ENCODE results near the gene PDLIM5.
"Not testable (repeated sequence)": the region's sequence is repeated elsewhere in the genome, so short reads cannot be mapped to it uniquely, and the experiment has no call there.

PDLIM5 gene

DNA sequence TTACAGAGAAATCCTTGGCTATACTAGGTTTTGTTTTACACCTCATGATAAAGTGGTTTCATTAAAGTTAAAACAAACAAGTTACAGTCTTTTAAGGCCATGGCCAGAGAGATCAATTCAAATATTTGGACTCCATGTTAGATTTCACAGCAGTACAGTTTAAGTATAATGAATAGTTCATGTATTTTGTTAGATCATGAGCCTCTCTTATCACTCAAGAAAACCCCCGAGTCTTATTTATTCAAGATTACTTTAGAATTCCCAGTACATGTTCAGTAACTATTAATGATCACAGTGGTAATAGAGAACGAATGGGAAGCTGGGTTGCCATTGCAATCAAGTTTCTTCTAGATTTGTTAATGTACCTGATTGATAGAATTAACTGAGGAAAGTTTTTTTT lies 15.2 kb downstream of the PDLIM5 start:
- TF ChIP-seq, protein P1, sequence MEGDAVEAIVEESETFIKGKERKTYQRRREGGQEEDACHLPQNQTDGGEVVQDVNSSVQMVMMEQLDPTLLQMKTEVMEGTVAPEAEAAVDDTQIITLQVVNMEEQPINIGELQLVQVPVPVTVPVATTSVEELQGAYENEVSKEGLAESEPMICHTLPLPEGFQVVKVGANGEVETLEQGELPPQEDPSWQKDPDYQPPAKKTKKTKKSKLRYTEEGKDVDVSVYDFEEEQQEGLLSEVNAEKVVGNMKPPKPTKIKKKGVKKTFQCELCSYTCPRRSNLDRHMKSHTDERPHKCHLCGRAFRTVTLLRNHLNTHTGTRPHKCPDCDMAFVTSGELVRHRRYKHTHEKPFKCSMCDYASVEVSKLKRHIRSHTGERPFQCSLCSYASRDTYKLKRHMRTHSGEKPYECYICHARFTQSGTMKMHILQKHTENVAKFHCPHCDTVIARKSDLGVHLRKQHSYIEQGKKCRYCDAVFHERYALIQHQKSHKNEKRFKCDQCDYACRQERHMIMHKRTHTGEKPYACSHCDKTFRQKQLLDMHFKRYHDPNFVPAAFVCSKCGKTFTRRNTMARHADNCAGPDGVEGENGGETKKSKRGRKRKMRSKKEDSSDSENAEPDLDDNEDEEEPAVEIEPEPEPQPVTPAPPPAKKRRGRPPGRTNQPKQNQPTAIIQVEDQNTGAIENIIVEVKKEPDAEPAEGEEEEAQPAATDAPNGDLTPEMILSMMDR (conservative IDR thresholded peaks at IDR 0.05; ENCODE audit: control insufficient read depth, insufficient read depth, low read depth, low read length), result no peak
- no peak overlapping the region for H3K4me3 ChIP-seq (ENCODE audit: control insufficient read depth, low read depth, low read length)
- DNase-seq (ENCODE audit: low read depth), result no peak

DNA sequence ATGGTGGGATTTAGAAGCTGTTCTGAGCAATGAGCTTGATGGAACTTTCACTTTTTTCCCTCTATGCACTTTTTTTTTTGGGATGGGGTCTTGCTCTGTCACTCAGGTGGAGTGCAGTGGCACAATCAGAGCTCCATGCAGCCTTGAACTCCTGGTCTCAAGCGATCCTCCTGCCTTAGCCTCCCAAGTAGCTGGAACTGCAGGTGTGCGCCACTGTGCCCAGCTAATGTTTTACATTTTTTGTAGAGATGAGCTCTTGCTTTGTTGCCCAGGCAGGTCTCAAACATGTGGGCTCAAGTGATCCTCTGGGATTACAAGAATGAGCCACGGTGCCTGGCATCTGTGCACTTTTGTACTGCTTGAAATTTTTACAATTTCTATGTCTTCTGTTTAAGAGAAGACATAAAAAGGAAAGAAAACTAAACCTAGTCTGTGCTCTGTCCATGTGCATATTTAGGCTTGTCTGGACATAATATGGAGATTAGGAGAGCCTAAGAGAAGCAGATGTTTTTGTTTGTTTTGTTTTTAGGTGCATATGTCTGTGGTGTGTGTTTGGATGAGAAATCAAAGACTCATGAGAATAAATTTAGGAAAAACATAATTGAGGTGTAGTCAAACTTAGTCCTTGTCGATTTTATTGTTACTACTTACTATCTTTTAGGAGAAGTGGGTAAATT lies 16.5 kb downstream of the PDLIM5 start:
- no peak for DNase-seq (ENCODE audit: low read depth)
- TF ChIP-seq, protein P1 (conservative IDR thresholded peaks at IDR 0.05; ENCODE audit: control insufficient read depth, insufficient read depth, low read depth, low read length), result no peak
- H3K4me3 ChIP-seq (ENCODE audit: control insufficient read depth, low read depth, low read length), result no peak overlapping the region

DNA sequence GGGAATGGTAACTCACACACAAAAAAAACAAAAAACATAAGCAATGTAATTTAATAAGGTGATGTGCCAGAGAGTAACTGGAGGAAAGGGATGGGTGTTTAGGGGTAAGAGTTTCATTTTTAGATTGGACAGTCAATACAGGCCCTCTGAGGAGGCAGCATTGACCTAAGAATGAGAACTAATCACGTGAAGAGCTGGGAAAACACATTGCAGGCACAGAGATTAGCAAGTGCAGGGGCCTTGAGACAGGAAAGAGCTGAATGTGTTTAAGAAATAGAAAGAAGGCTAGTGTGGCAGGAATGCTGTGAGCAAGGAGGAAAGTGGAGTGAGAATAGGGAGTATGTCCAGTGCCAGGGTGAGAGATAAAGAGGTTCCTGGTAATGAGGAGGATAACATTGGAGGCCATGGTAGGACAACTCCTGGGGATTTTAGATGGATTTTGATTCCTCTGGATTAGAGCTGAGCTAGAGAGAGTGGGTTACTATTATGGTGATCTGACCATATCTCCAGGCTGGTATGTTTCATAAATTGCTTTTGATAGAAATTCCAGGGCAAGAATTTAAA lies 17.6 kb downstream of the PDLIM5 start:
- DNase-seq (ENCODE audit: low read depth), result no peak
- TF ChIP-seq, protein P1 (conservative IDR thresholded peaks at IDR 0.05; ENCODE audit: control insufficient read depth, insufficient read depth, low read depth, low read length), result no peak
- H3K4me3 ChIP-seq (ENCODE audit: control insufficient read depth, low read depth, low read length), result no peak overlapping the region

DNA sequence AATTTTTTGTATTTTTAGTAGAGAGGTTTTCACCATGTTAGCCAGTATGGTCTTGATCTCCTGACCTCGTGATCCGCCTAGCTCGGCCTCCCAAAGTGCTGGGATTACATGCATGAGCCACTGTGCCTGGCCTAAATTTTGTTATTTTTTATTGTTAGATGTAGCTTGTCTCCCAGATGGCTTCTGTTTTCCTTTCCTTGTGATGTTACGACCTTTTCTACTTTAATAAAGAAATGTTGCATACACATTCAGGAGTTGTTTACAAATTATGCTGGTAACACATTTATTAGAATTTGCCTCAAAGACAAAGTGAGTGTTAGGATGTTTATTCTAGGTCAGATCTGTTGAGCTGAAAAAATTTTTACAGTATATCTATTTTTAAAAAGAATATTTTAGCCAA lies 18.4 kb downstream of the PDLIM5 start:
- H3K4me3 ChIP-seq (ENCODE audit: control insufficient read depth, low read depth, low read length), result no peak overlapping the region
- DNase-seq (ENCODE audit: low read depth), result no peak
- TF ChIP-seq, protein P1 (conservative IDR thresholded peaks at IDR 0.05; ENCODE audit: control insufficient read depth, insufficient read depth, low read depth, low read length), result no peak

DNA sequence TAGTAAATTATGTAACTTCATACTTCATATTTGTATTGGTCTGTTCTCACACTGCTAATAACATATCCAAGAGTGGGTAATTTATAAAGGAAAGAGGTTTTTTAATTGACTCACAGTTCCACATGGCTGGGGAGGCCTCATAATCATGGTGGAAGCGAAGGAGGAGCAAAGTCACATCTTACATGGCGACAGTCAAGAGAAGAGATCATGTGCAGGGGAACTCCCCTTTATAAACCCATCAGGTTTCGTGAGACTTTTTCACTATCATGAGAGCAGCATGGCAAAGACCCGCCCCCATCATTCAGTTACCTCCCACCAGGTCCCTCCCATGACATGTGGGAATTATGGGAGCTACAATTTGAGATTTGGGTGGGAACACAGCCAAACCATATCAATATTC lies 19.0 kb downstream of the PDLIM5 start:
- not testable (repeated sequence) for H3K4me3 ChIP-seq (ENCODE audit: control insufficient read depth, low read depth, low read length); DNase-seq (ENCODE audit: low read depth)

DNA sequence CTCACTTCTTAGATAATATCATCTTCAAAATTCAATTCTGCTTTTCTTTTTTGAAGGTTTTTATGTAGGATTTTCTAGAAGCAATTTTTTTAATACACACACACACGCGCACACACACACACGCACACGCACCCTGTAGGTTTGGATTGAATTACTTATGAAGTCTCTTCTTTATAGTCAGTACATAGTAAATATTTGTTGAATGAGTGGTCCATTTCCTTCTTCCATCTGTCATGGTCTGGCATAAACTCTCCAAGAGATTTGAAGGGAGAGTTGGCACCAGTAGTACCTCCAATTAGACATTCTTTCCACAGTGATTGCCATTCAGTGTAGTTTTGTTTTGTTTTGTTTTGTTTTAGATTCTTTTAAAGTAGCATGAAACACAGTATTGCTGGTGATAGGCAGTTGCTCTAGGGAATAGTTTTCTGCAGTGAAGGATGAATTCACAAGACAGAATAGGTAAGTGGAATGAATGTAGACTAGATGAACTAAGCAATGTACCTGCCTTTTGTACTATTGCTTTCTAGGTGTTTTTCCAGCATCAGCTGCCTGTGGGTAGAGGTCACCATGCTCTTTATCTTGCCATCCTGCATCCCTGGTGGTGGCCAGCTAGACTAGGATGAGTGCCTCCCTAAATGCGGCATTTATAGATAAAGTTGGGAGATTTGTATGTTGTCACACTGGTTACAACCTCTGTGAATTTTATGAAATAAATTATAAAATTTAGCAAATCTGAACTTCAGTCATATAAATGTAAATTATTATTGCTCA lies 20.5 kb downstream of the PDLIM5 start:
- TF ChIP-seq, protein P1 (conservative IDR thresholded peaks at IDR 0.05; ENCODE audit: control insufficient read depth, insufficient read depth, low read depth, low read length), result no peak
- H3K4me3 ChIP-seq (ENCODE audit: control insufficient read depth, low read depth, low read length), result no peak overlapping the region
- peak; percentile 75 for DNase-seq (ENCODE audit: low read depth)

DNA sequence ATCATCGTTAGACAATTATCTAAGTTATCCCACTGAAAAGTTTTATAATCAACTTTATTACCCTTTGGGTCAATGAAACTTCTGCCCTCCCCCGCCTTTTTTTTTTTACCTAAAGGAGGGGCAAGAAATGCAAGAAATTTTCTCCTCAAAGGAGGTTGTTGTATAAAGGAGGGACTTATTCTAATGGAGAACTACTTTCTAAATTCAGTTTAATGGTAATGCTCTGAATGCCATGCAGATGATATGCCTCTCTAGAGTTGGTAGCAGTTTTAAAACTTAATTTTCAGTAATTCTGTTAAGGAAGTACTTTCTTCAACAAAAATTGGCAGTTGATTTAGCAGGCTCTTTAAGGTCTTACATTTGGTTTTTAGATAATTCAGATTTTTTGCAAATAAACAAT lies 23.3 kb downstream of the PDLIM5 start:
- no peak for DNase-seq (ENCODE audit: low read depth)
- TF ChIP-seq, protein P1 (conservative IDR thresholded peaks at IDR 0.05; ENCODE audit: control insufficient read depth, insufficient read depth, low read depth, low read length), result no peak
- H3K4me3 ChIP-seq (ENCODE audit: control insufficient read depth, low read depth, low read length), result no peak overlapping the region

All from fibroblast of mammary gland (primary cell).